Neuronal stem cell (in vitro differentiated cells): ENCODE measurements around the gene CHST15.

Experiments
- DNase-seq: peaks from one replicate; pipeline ENCODE4 v3.0.0-alpha.2; 2013; ENCODE audit warnings: low spot score
- H2AFZ ChIP-seq: one replicate; pipeline ENCODE4 v1.6.1; 2013; ENCODE audit warnings: mild to moderate bottlenecking, low read length, inconsistent platforms
- H2AK5ac ChIP-seq: 2 replicates; pipeline ENCODE4 v1.6.1; 2013; ENCODE audit warnings: low read depth, mild to moderate bottlenecking, inconsistent platforms, low read length, moderate library complexity, mixed read lengths
- H2BK120ac ChIP-seq: 2 replicates; pipeline ENCODE4 v1.6.1; 2013; ENCODE audit warnings: low read depth, mild to moderate bottlenecking, inconsistent platforms, low read length, moderate library complexity, mixed read lengths
- H2BK12ac ChIP-seq: one replicate; pipeline ENCODE4 v1.6.1; 2013; ENCODE audit warnings: low read length, inconsistent platforms
- H2BK15ac ChIP-seq: 2 replicates; pipeline ENCODE4 v1.6.1; 2013; ENCODE audit warnings: mild to moderate bottlenecking, low read length, inconsistent platforms, mixed read lengths
- H2BK5ac ChIP-seq: one replicate; pipeline ENCODE4 v1.6.1; 2013; ENCODE audit warnings: inconsistent platforms, mild to moderate bottlenecking, low read length, moderate library complexity
- H3K14ac ChIP-seq: one replicate; pipeline ENCODE4 v1.6.1; 2013; ENCODE audit warnings: low read length, inconsistent platforms
- H3K18ac ChIP-seq: 2 replicates; pipeline ENCODE4 v1.6.1; 2013; ENCODE audit warnings: low read length, inconsistent platforms
- H3K23ac ChIP-seq: 2 replicates; pipeline ENCODE4 v1.6.1; 2013; ENCODE audit warnings: low read depth, mild to moderate bottlenecking, mixed read lengths, low read length, inconsistent platforms; ENCODE audit not compliant: poor library complexity
- H3K27ac ChIP-seq: replicated peaks from 3 replicates; pipeline ENCODE4 v1.5.1; 2013; ENCODE audit warnings: low read length, inconsistent platforms
- H3K27me3 ChIP-seq, 3 experiments: 2 replicates each; pipeline ENCODE4 v1.6.1; 2013; ENCODE audit warnings: low read length in 3 of 3, mild to moderate bottlenecking in 2 of 3, inconsistent platforms in 1 of 3, low read depth in 1 of 3, mixed read lengths in 1 of 3, moderate library complexity in 1 of 3; ENCODE audit not compliant: control insufficient read depth in 3 of 3, insufficient read depth in 3 of 3
- H3K36me3 ChIP-seq, 2 donors: replicated peaks in 1 of 2; 2 replicates each; pipeline ENCODE4 v1.6.1; 2013; ENCODE audit warnings: low read length in 2 of 2; ENCODE audit not compliant: control insufficient read depth in 2 of 2, insufficient read depth in 2 of 2
- H3K4ac ChIP-seq: 2 replicates; pipeline ENCODE4 v1.6.1; 2013; ENCODE audit warnings: inconsistent platforms, mild to moderate bottlenecking, low read length, moderate library complexity
- H3K4me1 ChIP-seq, 2 donors: 1 replicate in 1 of 2; 2 replicates in 1 of 2; pipeline ENCODE4 v1.6.1; 2013; ENCODE audit warnings: low read length in 2 of 2, low read depth in 1 of 2; ENCODE audit not compliant: control insufficient read depth in 2 of 2, insufficient read depth in 1 of 2
- H3K4me2 ChIP-seq: one replicate; pipeline ENCODE4 v1.6.1; 2013; ENCODE audit warnings: mild to moderate bottlenecking, low read length, inconsistent platforms; ENCODE audit not compliant: insufficient read depth, poor library complexity, severe bottlenecking
- H3K4me3 ChIP-seq, 2 donors: 2 replicates each; pipeline ENCODE4 v1.5.1; 2013; ENCODE audit warnings: low read length in 2 of 2, mild to moderate bottlenecking in 2 of 2, inconsistent platforms in 1 of 2, moderate library complexity in 1 of 2
- H3K79me1 ChIP-seq: one replicate; pipeline ENCODE4 v1.6.1; 2013; ENCODE audit warnings: low read depth, mild to moderate bottlenecking, inconsistent platforms, low read length, moderate library complexity
- H3K9ac ChIP-seq: one replicate; pipeline ENCODE4 v1.6.1; 2013; ENCODE audit warnings: mild to moderate bottlenecking, low read depth, low read length, inconsistent platforms; ENCODE audit not compliant: poor library complexity
- H3K9me3 ChIP-seq, 2 donors: replicated peaks in 1 of 2; 2 replicates each; pipeline versions ENCODE3 to v1.6.1; 2013; ENCODE audit warnings: low read length in 2 of 2, mild to moderate bottlenecking in 2 of 2, inconsistent platforms in 1 of 2, low read depth in 1 of 2, mixed read lengths in 1 of 2, moderate library complexity in 1 of 2; ENCODE audit not compliant: control insufficient read depth in 2 of 2, insufficient read depth in 1 of 2
- H4K8ac ChIP-seq: one replicate; pipeline ENCODE4 v1.6.1; 2013; ENCODE audit warnings: low read depth, mild to moderate bottlenecking, inconsistent platforms, low read length, moderate library complexity
- H4K91ac ChIP-seq: one replicate; pipeline ENCODE4 v1.6.1; 2013; ENCODE audit warnings: low read length, low read depth, mild to moderate bottlenecking, inconsistent platforms; ENCODE audit not compliant: poor library complexity
- WGBS, 2 donors: extraction: QIAGEN DNeasy Blood & Tissue Kit; methylation state at CpG; one replicate each; pipeline ENCODE4 v1.1.7; 2013; ENCODE audit warnings: missing lambda C conversion rate in 2 of 2, mixed read lengths in 1 of 2; ENCODE audit not compliant: insufficient read length in 2 of 2, insufficient replicate concordance in 1 of 2; ENCODE audit errors: extremely low coverage in 2 of 2; 5-methylcytosine and 5-hydroxymethylcytosine counted together

The CHST15 gene

GRCh38 chr10:124138883-124139348 is 45.5 kb upstream of the CHST15 start:
- H2BK15ac ChIP-seq: no peak overlapping the region
- no peak overlapping the region for H3K4me2 ChIP-seq
- no peak overlapping the region for H2AK5ac ChIP-seq
- no peak overlapping the region for H2BK5ac ChIP-seq
- H2AFZ ChIP-seq: no peak overlapping the region
- no peaks in the 10 kb centered on the region for H3K79me1 ChIP-seq
- H3K4me3 ChIP-seq: no peak overlapping the region
- no peak overlapping the region for H3K23ac ChIP-seq
- no peak overlapping the region for H3K27ac ChIP-seq
- no peak overlapping the region for H4K8ac ChIP-seq
- H2BK12ac ChIP-seq: no peak overlapping the region
- no CpG with 5 or more reads among the region's 6 CpGs for WGBS, 2 donors
- H3K14ac ChIP-seq: no peak overlapping the region
- H4K91ac ChIP-seq: no peak overlapping the region
- H3K9me3 ChIP-seq: peaks cover 0 to 4% of the 10 kb centered on the region in 2 donors
- H3K9ac ChIP-seq: no peak overlapping the region
- H3K18ac ChIP-seq: no peak overlapping the region
- peaks cover 0 to 12% (median 0%) of the 10 kb centered on the region in 3 experiments for H3K27me3 ChIP-seq
- no peak overlapping the region for H2BK120ac ChIP-seq
- H3K4ac ChIP-seq: no peak overlapping the region
- no peaks in the 10 kb centered on the region for H3K36me3 ChIP-seq
- no peak for DNase-seq
- no peaks in the 10 kb centered on the region for H3K4me1 ChIP-seq

- Histone ChIP-seq H3K18ac (no peak overlapping the region), H3K4me2 (no peak overlapping the region), H4K8ac (no peak overlapping the region), H3K27ac (no peak overlapping the region), H3K79me1 (no peaks in the 10 kb centered on the region), H4K91ac (no peak overlapping the region), H3K36me3 (no peaks in the 10 kb centered on the region), H3K14ac (no peak overlapping the region), H2BK15ac (no peak overlapping the region), H3K4me1 (no peaks in the 10 kb centered on the region), H3K4ac (no peak overlapping the region), H3K9me3 (peaks cover 0 to 4% of the 10 kb centered on the region in 2 donors), H2AK5ac (no peak overlapping the region), H2BK12ac (no peak overlapping the region), H3K4me3 (no peak overlapping the region), H2AFZ (no peak overlapping the region), H3K23ac (no peak overlapping the region), H3K27me3 (peaks cover 0 to 12% (median 0%) of the 10 kb centered on the region in 3 experiments), H2BK120ac (no peak overlapping the region), H2BK5ac (no peak overlapping the region), H3K9ac (no peak overlapping the region)
- WGBS, 2 donors: no CpG with 5 or more reads among the region's 3 CpGs
- no peak for DNase-seq
Observed at GRCh38 chr10:124138195-124138882, 44.9 kb upstream of the CHST15 start.

GRCh38 chr10:124134251-124134893 is 41.0 kb upstream of the CHST15 start:
- Histone ChIP-seq H3K4ac (no peak overlapping the region), H3K14ac (no peak overlapping the region), H3K4me2 (no peak overlapping the region), H3K4me1 (peaks cover 0 to 12% of the 10 kb centered on the region in 2 donors), H2AFZ (no peak overlapping the region), H3K79me1 (no peaks in the 10 kb centered on the region), H2AK5ac (no peak overlapping the region), H3K27ac (no peak overlapping the region), H3K27me3 (peaks cover 0 to 19% (median 0%) of the 10 kb centered on the region in 3 experiments), H4K91ac (no peak overlapping the region), H3K18ac (peak overlapping the region; percentile 16), H2BK12ac (no peak overlapping the region), H3K4me3 (no peak overlapping the region), H2BK120ac (no peak overlapping the region), H3K9ac (no peak overlapping the region), H3K36me3 (no peaks in the 10 kb centered on the region), H2BK15ac (no peak overlapping the region), H2BK5ac (no peak overlapping the region), H3K23ac (no peak overlapping the region), H4K8ac (no peak overlapping the region), H3K9me3 (no peaks in the 10 kb centered on the region)
- no peak for DNase-seq
- WGBS, 2 donors: no CpG with 5 or more reads among the region's 9 CpGs

- Histone ChIP-seq H3K18ac (peak overlapping the region; percentile 81), H3K27ac (no peak overlapping the region), H4K8ac (no peak overlapping the region), H4K91ac (no peak overlapping the region), H3K4ac (no peak overlapping the region), H3K14ac (no peak overlapping the region), H3K4me3 (no peak overlapping the region), H2BK120ac (no peak overlapping the region), H3K36me3 (no peaks in the 10 kb centered on the region), H2BK5ac (no peak overlapping the region), H3K79me1 (no peaks in the 10 kb centered on the region), H2BK12ac (no peak overlapping the region), H2AFZ (no peak overlapping the region), H3K4me1 (peaks cover 7 to 18% of the 10 kb centered on the region in 2 donors), H3K9me3 (no peaks in the 10 kb centered on the region), H3K27me3 (peaks cover 0 to 19% (median 0%) of the 10 kb centered on the region in 3 experiments), H3K23ac (no peak overlapping the region), H2AK5ac (no peak overlapping the region), H3K4me2 (no peak overlapping the region), H2BK15ac (no peak overlapping the region), H3K9ac (no peak overlapping the region)
- no CpG with 5 or more reads among the region's 5 CpGs for WGBS, 2 donors
- no peak for DNase-seq
Observed at GRCh38 chr10:124132876-124133275, 39.5 kb upstream of the CHST15 start.
